Articular chondrocyte of knee joint (primary cell): ENCODE results near the gene DEFB113. TPM values are rescaled to one million over a fixed set of nuclear protein-coding genes. Genes with fewer than 3 reads are reported as not detected.

Experiments used
- total RNA-seq: library from RNA; depleted of rRNA; stranded (reverse); fragments of >200 nt; gene quantifications from 2 replicates; pipeline ENCODE4 v1.2.3, GENCODE V29; 2012

DEFB113 gene, protein sequence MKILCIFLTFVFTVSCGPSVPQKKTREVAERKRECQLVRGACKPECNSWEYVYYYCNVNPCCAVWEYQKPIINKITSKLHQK
- total RNA-seq, result not detected in 2 replicates

DNA sequence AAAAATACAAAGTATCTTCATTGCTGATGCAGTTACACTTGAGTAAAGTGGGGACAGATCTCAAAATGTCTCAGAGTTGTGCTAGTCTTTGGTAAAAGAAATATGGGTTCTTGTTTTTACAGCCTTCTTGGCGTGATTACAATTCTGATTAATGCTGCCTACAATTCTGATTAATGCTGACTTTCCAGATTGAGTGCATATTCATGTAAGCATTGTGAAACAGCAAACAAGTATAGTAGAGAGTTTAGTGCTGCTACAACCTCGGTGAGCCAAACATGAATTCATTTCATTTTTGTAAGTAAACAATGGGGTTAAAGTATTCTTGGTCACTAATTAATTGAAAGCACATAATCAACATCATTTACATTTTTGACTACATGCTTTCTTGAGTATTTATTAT, at the start of gene DEFB113:
Gene DEFB113, minus strand, starts transcription at position 21 of the 400 bp plus-strand sequence. Its CDS starts 0 bp downstream, at position 21.

DNA sequence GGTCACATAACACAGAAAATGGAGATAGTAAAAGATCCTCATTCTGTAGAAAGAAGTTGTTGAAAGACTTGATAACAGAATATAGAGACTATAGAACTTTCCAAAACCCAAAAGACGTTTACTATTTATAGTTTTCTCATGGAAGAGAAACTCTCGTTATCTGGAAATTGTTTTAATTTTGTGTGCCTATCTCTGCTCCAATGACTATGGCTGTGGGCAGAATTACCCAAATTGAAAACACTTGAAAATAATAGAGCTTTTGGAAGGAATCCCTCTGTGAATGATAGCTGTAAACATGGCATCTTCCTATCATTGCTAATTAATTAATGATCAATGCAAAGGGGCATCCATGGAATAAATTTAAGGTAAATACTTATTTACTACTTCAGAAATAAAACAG, 5.4 kb downstream of the DEFB113 start, which contains the start of gene DEFB114:
Gene DEFB114, minus strand, starts transcription at position 101 of the 400 bp plus-strand sequence. Its CDS starts 59 bp downstream, at position 42.

Other genes starting within 250 kb of the DEFB113 start
- not detected in 2 replicates for gene CRISP3, start 225.2 kb downstream of the DEFB113 start, total RNA-seq
- gene PGK2, start 182.3 kb downstream of the DEFB113 start, total RNA-seq, result not detected in 2 replicates
- not detected in 2 replicates for gene CRISP1, start 103.1 kb downstream of the DEFB113 start, total RNA-seq
- gene DEFB114, start 5.5 kb downstream of the DEFB113 start, total RNA-seq, result not detected in 2 replicates
- gene DEFB110, start 52.4 kb upstream of the DEFB113 start, total RNA-seq, result not detected in 2 replicates
- gene DEFB112, start 80.3 kb upstream of the DEFB113 start, total RNA-seq, result not detected in 2 replicates